Coronary artery (tissue), 2 donors: ENCODE results near the gene PDCD10.

Experiments
- DNase-seq: peaks from one replicate; pipeline ENCODE4 v3.0.0-alpha.2; 2017; ENCODE audit warnings: low spot score
- H3K27ac ChIP-seq, 2 donors: fragments of 200-600 bp; sonication (generic); one replicate each; pipeline ENCODE4 v1.5.1; 2016 to 2019
- H3K4me3 ChIP-seq: fragments of 200-600 bp; sonication (generic); 2 replicates; pipeline ENCODE4 v1.5.1; 2016; ENCODE audit warnings: mild to moderate bottlenecking, moderate library complexity
- TF ChIP-seq, protein P1 (sequence below): fragments of 200-600 bp; sonication (generic); IDR thresholded peaks from one replicate; pipeline ENCODE4 v1.5.1; 2019; ENCODE audit warnings: antibody characterized with exemption

PDCD10 gene

DNA sequence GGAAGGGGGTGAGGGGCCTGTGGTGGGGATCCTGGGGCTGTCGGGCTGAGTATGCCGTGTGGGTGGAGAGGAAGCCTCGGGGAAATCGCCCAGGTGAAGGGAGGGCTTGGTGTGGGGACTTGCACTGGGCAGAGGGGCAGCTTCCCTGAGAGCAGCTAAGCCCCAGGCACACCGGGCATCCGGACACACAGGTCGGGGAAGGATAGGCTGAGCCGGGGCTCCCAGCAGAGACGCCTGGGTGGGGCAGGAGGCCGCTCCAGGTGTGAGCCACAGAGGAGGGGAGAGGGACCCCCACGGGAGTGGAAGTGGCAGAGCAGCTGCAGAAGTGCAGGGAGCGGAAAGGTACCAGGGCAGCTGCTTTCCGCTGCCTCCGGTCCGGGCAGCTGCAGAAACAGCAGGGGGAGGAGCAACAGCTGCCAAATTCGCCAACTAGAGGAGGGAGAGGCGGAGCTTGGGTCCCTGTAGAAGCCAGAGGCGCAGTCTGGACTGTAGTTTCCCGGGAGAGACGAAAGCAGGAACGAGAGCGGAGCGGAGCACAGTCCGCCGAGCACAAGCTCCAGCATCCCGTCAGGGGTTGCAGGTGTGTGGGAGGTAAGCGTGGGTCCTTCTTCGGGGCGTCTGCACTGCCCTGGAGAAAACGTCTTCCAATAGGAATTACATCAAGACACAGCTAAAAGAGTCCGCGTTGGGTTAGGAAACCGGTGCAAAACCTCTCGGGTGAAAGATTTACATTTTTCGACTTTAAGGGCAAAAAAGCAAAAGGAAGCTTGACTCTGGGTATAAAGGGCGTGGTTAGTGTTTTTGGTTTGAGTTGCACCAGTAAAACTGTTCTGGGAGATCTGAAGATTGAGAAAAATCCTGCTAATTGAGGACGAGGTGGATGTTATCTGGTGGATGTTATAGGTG lies 794 bp upstream of the PDCD10 start, which contains the start of gene SERPINI1:
Gene SERPINI1 (plus strand): TSS at position 489 of the 906 bp plus-strand sequence. CDS start 53,408 bp downstream, outside the sequence.
- peak; percentile 93 for DNase-seq
- H3K27ac ChIP-seq = peak within 1 kb of the TSS; percentile 81 to 89
- TF ChIP-seq, protein P1, sequence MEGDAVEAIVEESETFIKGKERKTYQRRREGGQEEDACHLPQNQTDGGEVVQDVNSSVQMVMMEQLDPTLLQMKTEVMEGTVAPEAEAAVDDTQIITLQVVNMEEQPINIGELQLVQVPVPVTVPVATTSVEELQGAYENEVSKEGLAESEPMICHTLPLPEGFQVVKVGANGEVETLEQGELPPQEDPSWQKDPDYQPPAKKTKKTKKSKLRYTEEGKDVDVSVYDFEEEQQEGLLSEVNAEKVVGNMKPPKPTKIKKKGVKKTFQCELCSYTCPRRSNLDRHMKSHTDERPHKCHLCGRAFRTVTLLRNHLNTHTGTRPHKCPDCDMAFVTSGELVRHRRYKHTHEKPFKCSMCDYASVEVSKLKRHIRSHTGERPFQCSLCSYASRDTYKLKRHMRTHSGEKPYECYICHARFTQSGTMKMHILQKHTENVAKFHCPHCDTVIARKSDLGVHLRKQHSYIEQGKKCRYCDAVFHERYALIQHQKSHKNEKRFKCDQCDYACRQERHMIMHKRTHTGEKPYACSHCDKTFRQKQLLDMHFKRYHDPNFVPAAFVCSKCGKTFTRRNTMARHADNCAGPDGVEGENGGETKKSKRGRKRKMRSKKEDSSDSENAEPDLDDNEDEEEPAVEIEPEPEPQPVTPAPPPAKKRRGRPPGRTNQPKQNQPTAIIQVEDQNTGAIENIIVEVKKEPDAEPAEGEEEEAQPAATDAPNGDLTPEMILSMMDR = no peak
- H3K4me3 ChIP-seq = peak within 1 kb of the TSS; percentile 83

DNA sequence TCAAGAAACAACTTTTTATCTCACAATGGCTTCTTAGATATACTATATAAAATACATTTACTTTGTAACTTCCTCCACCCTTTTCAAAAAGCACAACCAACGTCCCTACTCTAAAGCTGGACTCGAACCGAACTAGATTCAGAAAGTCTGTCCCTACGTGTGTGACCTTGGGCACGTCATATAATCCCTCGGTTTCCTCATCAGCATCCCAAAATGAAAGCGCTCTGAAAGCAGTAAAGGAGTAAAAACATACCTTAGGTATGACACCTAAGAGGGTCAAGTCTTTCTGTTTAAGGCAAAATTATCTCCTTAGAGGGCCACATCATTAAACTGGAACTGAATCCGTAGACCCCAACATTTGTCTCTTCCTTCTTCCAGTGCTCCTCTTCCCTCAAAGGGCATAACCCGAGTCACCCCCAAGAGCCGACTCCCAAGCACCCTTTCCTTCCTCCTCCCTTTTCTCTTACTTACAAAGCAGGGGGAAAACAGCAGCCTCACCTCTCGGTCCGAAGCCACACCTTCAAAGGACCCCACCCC lies 663 bp downstream of the PDCD10 start:
- TF ChIP-seq, protein P1 = no peak
- H3K4me3 ChIP-seq = peak overlapping the region; percentile 83
- no peak for DNase-seq
- peak overlapping the region; percentile 81 to 89 for H3K27ac ChIP-seq

DNA sequence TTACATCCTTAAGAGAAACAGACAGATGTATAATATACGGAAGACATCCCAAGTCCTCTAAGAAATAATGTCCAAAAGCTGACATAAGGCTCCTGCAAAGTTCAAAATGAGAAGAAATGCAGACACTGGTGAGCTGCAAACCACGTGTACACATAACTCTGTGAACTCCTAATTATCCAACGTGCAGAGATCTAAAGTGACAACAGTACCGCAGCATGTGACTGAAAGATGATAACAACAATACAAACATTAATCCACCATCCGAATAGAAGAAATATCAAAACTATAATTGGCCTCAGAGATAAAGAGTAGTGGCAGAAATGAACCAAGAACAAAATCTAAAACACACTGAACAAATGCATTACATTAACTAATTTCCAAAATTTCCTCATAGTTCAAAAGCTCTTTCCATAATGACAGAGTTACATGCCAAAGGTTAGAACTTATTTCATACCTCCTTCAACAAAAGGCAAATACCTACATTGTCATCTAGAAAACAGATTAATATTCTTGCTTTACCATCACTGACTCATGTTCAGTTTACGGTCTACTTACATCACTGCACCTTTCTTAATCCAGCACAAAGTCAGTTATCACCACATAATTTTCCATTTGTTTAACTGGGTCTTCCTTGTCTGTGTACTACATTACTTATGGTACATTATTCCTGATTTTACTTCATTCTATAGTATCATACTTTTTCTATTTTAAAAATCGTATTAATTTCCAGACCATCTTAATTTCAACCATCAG lies 2.2 kb downstream of the PDCD10 start:
- TF ChIP-seq, protein P1 = no peak
- Histone ChIP-seq H3K4me3 (no peak overlapping the region), H3K27ac (no peak overlapping the region)
- no peak for DNase-seq

DNA sequence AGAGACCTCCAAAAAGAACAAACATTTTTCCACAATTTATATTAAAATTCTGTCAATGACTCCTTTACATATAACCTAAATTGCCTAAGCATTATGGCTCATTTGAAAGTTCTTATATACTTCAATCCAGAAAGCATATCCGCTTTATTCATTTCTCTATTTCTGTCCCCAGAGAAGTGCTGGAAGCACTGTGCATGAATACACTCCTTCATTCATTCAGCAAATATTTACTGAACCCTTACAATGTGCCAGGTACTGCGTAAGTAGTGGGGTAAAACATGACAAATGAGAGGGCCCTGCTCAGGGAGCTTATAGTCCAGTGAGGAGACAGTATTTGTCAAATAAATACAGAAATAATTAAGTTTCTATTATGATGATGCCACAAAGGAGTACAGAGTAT lies 3.3 kb downstream of the PDCD10 start:
- H3K27ac ChIP-seq = no peak overlapping the region
- no peak for DNase-seq
- TF ChIP-seq, protein P1 = no peak
- no peak overlapping the region for H3K4me3 ChIP-seq

DNA sequence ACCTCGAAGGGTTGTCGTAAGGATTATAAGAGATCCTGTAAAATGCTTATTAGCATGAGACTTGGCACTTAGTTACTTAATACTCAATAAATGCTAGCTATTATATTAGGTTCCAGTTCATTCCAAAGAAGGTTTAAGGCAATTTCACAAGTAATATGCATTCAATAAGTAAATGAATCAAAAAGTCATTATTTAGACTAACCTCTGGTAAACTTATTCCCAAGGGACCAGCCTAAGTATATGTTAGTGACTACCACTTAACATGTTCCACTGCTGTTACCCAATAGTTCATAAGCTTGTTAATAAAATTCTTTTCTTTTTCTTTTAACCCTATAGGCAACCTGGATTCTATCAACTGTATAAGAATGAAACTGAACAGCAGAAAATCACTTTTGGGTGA lies 5.1 kb downstream of the PDCD10 start:
- TF ChIP-seq, protein P1 = no peak

DNA sequence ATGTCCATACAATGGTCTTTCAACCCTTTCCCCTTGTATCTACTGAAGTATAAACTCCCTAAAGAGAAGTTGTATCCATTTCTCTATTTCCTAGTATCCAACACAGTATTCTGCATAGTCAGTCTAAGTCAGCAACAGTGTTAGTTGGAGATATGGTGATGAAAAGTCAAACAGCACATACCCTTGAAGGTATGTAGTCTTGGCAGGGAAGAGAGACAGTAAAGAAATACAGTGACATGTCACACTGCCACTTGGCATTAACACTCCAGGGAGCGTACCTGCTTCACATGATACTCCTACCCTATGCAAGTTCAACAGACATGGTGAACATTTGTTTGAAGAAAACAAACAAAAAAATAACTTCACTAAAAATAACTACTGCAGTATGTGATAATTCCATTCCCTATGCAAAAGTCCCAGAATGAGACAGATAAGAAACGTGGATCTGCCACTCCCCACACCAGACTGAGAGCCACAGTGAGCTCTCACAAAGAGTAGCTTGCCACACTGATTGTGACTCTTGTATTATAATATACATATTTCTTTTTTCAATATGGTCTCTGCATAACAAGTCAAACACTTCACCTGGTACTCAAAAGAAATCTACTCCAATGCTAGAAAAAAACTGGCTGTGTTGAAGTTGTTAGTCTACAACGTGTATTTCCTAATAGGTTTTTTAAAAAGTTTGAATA lies 5.9 kb downstream of the PDCD10 start:
- TF ChIP-seq, protein P1 = no peak
- Histone ChIP-seq H3K4me3 (no peak overlapping the region), H3K27ac (no peak overlapping the region)
- DNase-seq = no peak

More for the DNA sequence above, 5.1 kb downstream of the PDCD10 start:
- DNase-seq = no peak
- Histone ChIP-seq H3K4me3 (no peak overlapping the region), H3K27ac (no peak overlapping the region)
